CD1c-positive myeloid dendritic cell (primary cell): ENCODE data around the gene SMARCA4.
"Not testable (repeated sequence)": the region's sequence is repeated elsewhere in the genome, so short reads cannot be mapped to it uniquely, and the experiment has no call there.

ENCODE experiments used
- DNase-seq: peaks from one replicate; pipeline ENCODE4 v3.0.0-alpha.2; 2016; ENCODE audit errors: extremely low spot score

SMARCA4 gene

GRCh38 chr19:11066326-11066725 is 105.5 kb downstream of the SMARCA4 start:
- DNase-seq: no peak

- no peak for DNase-seq
Observed at GRCh38 chr19:11067356-11068113, 106.7 kb downstream of the SMARCA4 start.

- peak; percentile 45 for DNase-seq
Observed at GRCh38 chr19:11069561-11069960, 108.7 kb downstream of the SMARCA4 start.

- DNase-seq: no peak
Observed at GRCh38 chr19:11070123-11070522, 109.3 kb downstream of the SMARCA4 start.

- no peak for DNase-seq
Observed at GRCh38 chr19:11073568-11073967, 112.7 kb downstream of the SMARCA4 start.

GRCh38 chr19:11076792-11077191 is 116.0 kb downstream of the SMARCA4 start:
- not testable (repeated sequence) for DNase-seq

GRCh38 chr19:11078893-11079292 is 118.1 kb downstream of the SMARCA4 start:
- no peak for DNase-seq

GRCh38 chr19:11079999-11080398 is 119.2 kb downstream of the SMARCA4 start:
- no peak for DNase-seq

GRCh38 chr19:11087870-11088505 is 127.2 kb downstream of the SMARCA4 start:
- DNase-seq: no peak

GRCh38 chr19:11088506-11089253 is 127.8 kb downstream of the SMARCA4 start:
- no peak for DNase-seq

- DNase-seq: peak; percentile 96
Observed at GRCh38 chr19:11089254-11090013, 128.6 kb downstream of the SMARCA4 start, which contains the start of gene LDLR. Gene LDLR (plus strand): TSS chr19:11089463. CDS start chr19:11089549, 86 bp downstream.

GRCh38 chr19:11090014-11090263 is 129.1 kb downstream of the SMARCA4 start:
- DNase-seq: not testable (repeated sequence)

GRCh38 chr19:11090264-11090996 is 129.6 kb downstream of the SMARCA4 start:
- peak; percentile 98 for DNase-seq

GRCh38 chr19:11090997-11091702 is 130.3 kb downstream of the SMARCA4 start:
- no peak for DNase-seq

- DNase-seq: peak; percentile 91
Observed at GRCh38 chr19:11091703-11092153, 130.9 kb downstream of the SMARCA4 start.

GRCh38 chr19:11092181-11092538 is 131.3 kb downstream of the SMARCA4 start:
- peak; percentile 67 for DNase-seq

- DNase-seq: no peak
Observed at GRCh38 chr19:11093689-11094238, 132.9 kb downstream of the SMARCA4 start.

GRCh38 chr19:11094520-11094894 is 133.7 kb downstream of the SMARCA4 start:
- no peak for DNase-seq

GRCh38 chr19:11096210-11096841 is 135.5 kb downstream of the SMARCA4 start:
- DNase-seq: peak; percentile 55

GRCh38 chr19:11097367-11097766 is 136.5 kb downstream of the SMARCA4 start:
- not testable (repeated sequence) for DNase-seq
